CD14-positive monocyte (primary cell): Measurements from ENCODE around the gene PARP4. TPM values are rescaled to one million over a fixed set of nuclear protein-coding genes. Genes with fewer than 3 reads are reported as not detected.
"Not testable (repeated sequence)": the region's sequence is repeated elsewhere in the genome, so short reads cannot be mapped to it uniquely, and the experiment has no call there.

Experiments used
- DNase-seq, 3 donors: peaks; one replicate each; pipeline ENCODE4 v3.0.0-alpha.2; 2011 to 2022
- H2AFZ ChIP-seq: 2 replicates; pipeline ENCODE4 v1.6.0; 2012; ENCODE audit warnings: mild to moderate bottlenecking, low read depth, low read length, inconsistent platforms; ENCODE audit not compliant: insufficient read depth, poor library complexity, severe bottlenecking
- H3K27ac ChIP-seq, 2 donors: 1 replicate in 1 of 2; 2 replicates in 1 of 2; pipeline ENCODE4 v1.5.1; 2012 to 2013; ENCODE audit warnings: low read length in 2 of 2, control low read depth in 1 of 2, inconsistent platforms in 1 of 2, low read depth in 1 of 2, mild to moderate bottlenecking in 1 of 2
- H3K27me3 ChIP-seq, 2 donors: one replicate each; pipeline versions ENCODE4 v1.6.0 to v1.6.1; 2011 to 2013; ENCODE audit warnings: low read length in 2 of 2; ENCODE audit not compliant: control insufficient read depth in 2 of 2, insufficient read depth in 2 of 2
- H3K36me3 ChIP-seq, 2 donors: replicated peaks in 1 of 2; 1 replicate in 1 of 2; 2 replicates in 1 of 2; pipeline versions ENCODE4 v1.5.1 to v1.6.1; 2012 to 2013; ENCODE audit warnings: low read length in 2 of 2, control low read depth in 1 of 2, inconsistent platforms in 1 of 2, mild to moderate bottlenecking in 1 of 2; ENCODE audit not compliant: insufficient read depth in 2 of 2, control insufficient read depth in 1 of 2
- H3K4me1 ChIP-seq, 2 donors: 1 replicate in 1 of 2; 2 replicates in 1 of 2; pipeline versions ENCODE4 v1.5.1 to v1.6.1; 2012 to 2013; ENCODE audit warnings: low read length in 2 of 2, control low read depth in 1 of 2, inconsistent platforms in 1 of 2, mild to moderate bottlenecking in 1 of 2, moderate library complexity in 1 of 2; ENCODE audit not compliant: insufficient read depth in 2 of 2, control insufficient read depth in 1 of 2
- H3K4me2 ChIP-seq: replicated peaks from 2 replicates; pipeline ENCODE3; 2012; ENCODE audit warnings: low read length, moderate library complexity, mild to moderate bottlenecking; ENCODE audit not compliant: poor library complexity, severe bottlenecking; ENCODE audit errors: extremely low read depth
- H3K4me3 ChIP-seq, 3 experiments: fragments of 200-600 bp in 1 of 3; sonication (generic) in 1 of 3; replicated peaks in 1 of 3; 1 replicate in 2 of 3; 2 replicates in 1 of 3; pipeline ENCODE4 v1.5.1; 2011 to 2013; ENCODE audit warnings: low read length in 3 of 3, mild to moderate bottlenecking in 3 of 3, control low read depth in 2 of 3, low read depth in 2 of 3, inconsistent platforms in 1 of 3, moderate library complexity in 1 of 3
- H3K79me2 ChIP-seq: 2 replicates; pipeline ENCODE4 v1.6.0; 2012; ENCODE audit warnings: mild to moderate bottlenecking, control low read depth, inconsistent platforms, low read length, moderate library complexity; ENCODE audit not compliant: insufficient read depth
- H3K9ac ChIP-seq: 2 replicates; pipeline ENCODE4 v1.6.0; 2017; ENCODE audit warnings: low read length, mild to moderate bottlenecking; ENCODE audit not compliant: insufficient read depth, poor library complexity, severe bottlenecking
- H3K9me3 ChIP-seq, 2 donors: replicated peaks in 1 of 2; 1 replicate in 1 of 2; 2 replicates in 1 of 2; pipeline versions ENCODE4 v1.5.1 to v1.6.1; 2012 to 2013; ENCODE audit warnings: low read length in 2 of 2, control low read depth in 1 of 2; ENCODE audit not compliant: control insufficient read depth in 1 of 2, insufficient read depth in 1 of 2
- H4K20me1 ChIP-seq: 2 replicates; pipeline ENCODE4 v1.6.0; 2012; ENCODE audit warnings: mild to moderate bottlenecking, low read length, control low read depth, moderate library complexity; ENCODE audit not compliant: insufficient read depth
- H3K27ac Mint-ChIP-seq, 7 donors: one replicate each; pipeline ENCODE4 v1.8.0; 2020; ENCODE audit warnings: mild to moderate bottlenecking in 7 of 7, mixed read lengths in 7 of 7, moderate library complexity in 6 of 7, inconsistent platforms in 2 of 7
- H3K27me3 Mint-ChIP-seq, 3 donors: one replicate each; pipeline ENCODE4 v1.8.0; 2021 to 2022; ENCODE audit warnings: low read depth in 3 of 3, mild to moderate bottlenecking in 3 of 3, mixed read lengths in 3 of 3, moderate library complexity in 3 of 3, inconsistent platforms in 1 of 3
- H3K36me3 Mint-ChIP-seq, 2 donors: one replicate each; pipeline ENCODE4 v1.8.0; 2020; ENCODE audit warnings: mixed read lengths in 2 of 2, inconsistent platforms in 1 of 2, mild to moderate bottlenecking in 1 of 2
- H3K4me1 Mint-ChIP-seq: one replicate; pipeline ENCODE4 v1.8.0; 2020; ENCODE audit warnings: mild to moderate bottlenecking, mixed read lengths
- H3K4me3 Mint-ChIP-seq, 2 donors: one replicate each; pipeline ENCODE4 v1.8.0; 2020; ENCODE audit warnings: mild to moderate bottlenecking in 2 of 2, mixed read lengths in 2 of 2, moderate library complexity in 1 of 2
- H3K9me3 Mint-ChIP-seq, 7 donors: one replicate each; pipeline ENCODE4 v1.8.0; 2020 to 2022; ENCODE audit warnings: mixed read lengths in 7 of 7, mild to moderate bottlenecking in 6 of 7, moderate library complexity in 6 of 7, inconsistent platforms in 2 of 7
- WGBS: methylation state at CpG from one replicate; pipeline ENCODE4 v1.1.5; 2013; ENCODE audit warnings: missing lambda C conversion rate; ENCODE audit not compliant: insufficient coverage; 5-methylcytosine and 5-hydroxymethylcytosine counted together
- intact Hi-C, 2 donors: fragments of 100-400 bp; cut with micrococcal nuclease; formaldehyde crosslinking; loops; one replicate each; pipeline versions ENCODE4 v1.15.0 to v1.15.1; 2023
- polyA plus RNA-seq, 3 donors: library from polyadenylated mRNA; depleted of rRNA in 1 of 3; unstranded in 2 of 3; stranded (reverse) in 1 of 3; fragments of 300-500 nt in 2 of 3; fragments of >200 nt in 1 of 3; fragmentation: Illumina TruSeq in 2 of 3; gene quantifications; 1 replicate in 2 of 3; 2 replicates in 1 of 3; pipeline ENCODE4 v1.2.3, GENCODE V29; 2012 to 2021
- TF ChIP-seq, protein P1 (sequence below): fragments of 200-600 bp; IDR thresholded peaks from one replicate; pipeline ENCODE4 v1.8.0; 2022; ENCODE audit warnings: antibody characterized with exemption, mild to moderate bottlenecking

Gene PARP4
- polyA plus RNA-seq, 3 donors = 34.0 to 56.8 (median 51.9) TPM

GRCh38 chr13:24386816-24387708 is 125.5 kb downstream of the PARP4 start:
- H3K4me2 ChIP-seq = no peak overlapping the region
- H3K4me1 Mint-ChIP-seq = no peaks in the 10 kb centered on the region
- H3K9me3 Mint-ChIP-seq = peaks cover 0 to 5% (median 0%) of the 10 kb centered on the region in 7 donors
- H3K4me3 ChIP-seq = no peak overlapping the region
- H2AFZ ChIP-seq = no peak overlapping the region
- H3K27me3 Mint-ChIP-seq = peaks cover 0 to 5% (median 3%) of the 10 kb centered on the region in 3 donors
- no peaks in the 10 kb centered on the region for H3K36me3 ChIP-seq
- H3K79me2 ChIP-seq = no peaks in the 10 kb centered on the region
- H3K27ac Mint-ChIP-seq = peak overlapping the region in 1 of 7 donors; percentile 50
- no peaks in the 10 kb centered on the region for H3K36me3 Mint-ChIP-seq
- 92% methylated on average over 18 of the region's 23 CpGs for WGBS
- H3K27me3 ChIP-seq = no peaks in the 10 kb centered on the region
- no peak overlapping the region for H3K4me3 Mint-ChIP-seq
- no peak overlapping the region for H3K9ac ChIP-seq
- no peaks in the 10 kb centered on the region for H3K9me3 ChIP-seq
- no peaks in the 10 kb centered on the region for H3K4me1 ChIP-seq
- intact Hi-C loops = no loop called here
- no peak overlapping the region for H3K27ac ChIP-seq
- H4K20me1 ChIP-seq = no peaks in the 10 kb centered on the region
- TF ChIP-seq, protein P1, sequence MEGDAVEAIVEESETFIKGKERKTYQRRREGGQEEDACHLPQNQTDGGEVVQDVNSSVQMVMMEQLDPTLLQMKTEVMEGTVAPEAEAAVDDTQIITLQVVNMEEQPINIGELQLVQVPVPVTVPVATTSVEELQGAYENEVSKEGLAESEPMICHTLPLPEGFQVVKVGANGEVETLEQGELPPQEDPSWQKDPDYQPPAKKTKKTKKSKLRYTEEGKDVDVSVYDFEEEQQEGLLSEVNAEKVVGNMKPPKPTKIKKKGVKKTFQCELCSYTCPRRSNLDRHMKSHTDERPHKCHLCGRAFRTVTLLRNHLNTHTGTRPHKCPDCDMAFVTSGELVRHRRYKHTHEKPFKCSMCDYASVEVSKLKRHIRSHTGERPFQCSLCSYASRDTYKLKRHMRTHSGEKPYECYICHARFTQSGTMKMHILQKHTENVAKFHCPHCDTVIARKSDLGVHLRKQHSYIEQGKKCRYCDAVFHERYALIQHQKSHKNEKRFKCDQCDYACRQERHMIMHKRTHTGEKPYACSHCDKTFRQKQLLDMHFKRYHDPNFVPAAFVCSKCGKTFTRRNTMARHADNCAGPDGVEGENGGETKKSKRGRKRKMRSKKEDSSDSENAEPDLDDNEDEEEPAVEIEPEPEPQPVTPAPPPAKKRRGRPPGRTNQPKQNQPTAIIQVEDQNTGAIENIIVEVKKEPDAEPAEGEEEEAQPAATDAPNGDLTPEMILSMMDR = no peak
- no peak for DNase-seq

GRCh38 chr13:24385902-24386301 is 126.7 kb downstream of the PARP4 start:
- Histone ChIP-seq H2AFZ (no peak overlapping the region), H3K79me2 (no peaks in the 10 kb centered on the region), H3K36me3 (no peaks in the 10 kb centered on the region), H3K27ac (no peak overlapping the region), H4K20me1 (no peaks in the 10 kb centered on the region), H3K9me3 (no peaks in the 10 kb centered on the region), H3K4me3 (no peak overlapping the region), H3K27me3 (no peaks in the 10 kb centered on the region), H3K9ac (no peak overlapping the region), H3K4me1 (no peaks in the 10 kb centered on the region), H3K4me2 (no peak overlapping the region)
- H3K9me3 Mint-ChIP-seq = peaks cover 0 to 5% (median 0%) of the 10 kb centered on the region in 7 donors
- no peak overlapping the region for H3K27ac Mint-ChIP-seq
- 89% methylated on average over 5 of the region's 10 CpGs for WGBS
- TF ChIP-seq, protein P1 = no peak
- H3K4me3 Mint-ChIP-seq = no peak overlapping the region
- DNase-seq = no peak
- H3K27me3 Mint-ChIP-seq = peaks cover 0 to 5% (median 3%) of the 10 kb centered on the region in 3 donors
- no peaks in the 10 kb centered on the region for H3K4me1 Mint-ChIP-seq
- no peaks in the 10 kb centered on the region for H3K36me3 Mint-ChIP-seq
- intact Hi-C loops = no loop called here

GRCh38 chr13:24384946-24385345 is 127.6 kb downstream of the PARP4 start:
- H3K9me3 Mint-ChIP-seq, H3K27ac ChIP-seq, H3K27me3 Mint-ChIP-seq, H3K9ac ChIP-seq, H3K36me3 ChIP-seq, H3K4me3 Mint-ChIP-seq, H3K4me2 ChIP-seq, H3K9me3 ChIP-seq, intact Hi-C loops, H3K27me3 ChIP-seq, H4K20me1 ChIP-seq, H3K4me3 ChIP-seq, H3K4me1 Mint-ChIP-seq, H3K36me3 Mint-ChIP-seq, DNase-seq, H2AFZ ChIP-seq, H3K79me2 ChIP-seq, H3K4me1 ChIP-seq: not testable (repeated sequence)
- H3K27ac Mint-ChIP-seq = peak overlapping the region in 1 of 7 donors; percentile 45
- 100% methylated on average over 6 of the region's 15 CpGs for WGBS
